Endothelial cell of umbilical vein (primary cell): Measurements from ENCODE around the gene NANS. TPM values are rescaled to one million over a fixed set of nuclear protein-coding genes. Genes with fewer than 3 reads are reported as not detected.

ENCODE experiments used
- BruUV-seq: library from RNA; stranded (reverse); fragments of 400-500 nt; replicated peaks from 2 replicates; lab custom pipeline; 2021; lab: Mats Ljungman, UMichigan
- CTCF ChIA-PET: fragments of 300-600, 350-600 bp; sonication (Branson Sonifier 250); formaldehyde crosslinking; loops from one replicate; lab custom pipeline; 2021; ENCODE audit warnings: antibody characterized with exemption, inconsistent platforms; lab: Charles Lee
- POLR2A ChIA-PET: fragments of 300-600, 350-600 bp; sonication (Branson Sonifier 250); formaldehyde crosslinking; loops from one replicate; lab custom pipeline; 2021; ENCODE audit warnings: antibody characterized with exemption, inconsistent platforms; lab: Charles Lee
- DNase-seq: peaks from one replicate; pipeline ENCODE4 v3.0.0-alpha.2; 2011; ENCODE audit warnings: low read depth, low spot score
- FAIRE-seq: peaks from 2 replicates; lab custom pipeline; 2011; peaks lifted over from hg19 to GRCh38; lab: Jason Lieb, UNC
- H2AFZ ChIP-seq: 2 replicates; pipeline ENCODE4 v1.6.0; 2012; ENCODE audit warnings: low read depth, low read length, control low read depth, inconsistent platforms
- H3K27ac ChIP-seq: 2 replicates; pipeline ENCODE4 v1.5.1; 2011; ENCODE audit warnings: low read depth, mild to moderate bottlenecking, control low read depth, low read length, moderate library complexity; ENCODE audit not compliant: insufficient read depth
- H3K27me3 ChIP-seq, 2 experiments: 2 replicates each; pipeline versions ENCODE4 v1.6.0 to v1.6.1; 2011; ENCODE audit warnings: low read length in 2 of 2, mixed read lengths in 1 of 2; ENCODE audit not compliant: control insufficient read depth in 2 of 2, insufficient read depth in 2 of 2
- H3K36me3 ChIP-seq, 2 experiments: 2 replicates in 1 of 2; 3 replicates in 1 of 2; pipeline ENCODE4 v1.5.1; 2011; ENCODE audit warnings: low read length in 2 of 2, mild to moderate bottlenecking in 1 of 2, moderate library complexity in 1 of 2; ENCODE audit not compliant: control insufficient read depth in 2 of 2, insufficient read depth in 2 of 2; ENCODE audit errors: extremely low read depth in 1 of 2
- H3K4me1 ChIP-seq: 3 replicates; pipeline ENCODE4 v1.5.1; 2011; ENCODE audit warnings: mild to moderate bottlenecking, low read length; ENCODE audit not compliant: control insufficient read depth, insufficient read depth; ENCODE audit errors: extremely low read depth
- H3K4me2 ChIP-seq: 2 replicates; pipeline ENCODE4 v1.6.1; 2011; ENCODE audit warnings: low read length, control low read depth, mixed read lengths; ENCODE audit not compliant: insufficient read depth
- H3K4me3 ChIP-seq, 3 experiments: fragments of 200-600 bp in 1 of 3; sonication (generic), shearing (Covaris generic) in 1 of 3; replicated peaks in 1 of 3; 2 replicates each; pipeline ENCODE4 v1.5.1; 2011 to 2016; ENCODE audit warnings: control low read depth in 3 of 3, low read length in 3 of 3, mild to moderate bottlenecking in 2 of 3, inconsistent platforms in 1 of 3, low read depth in 1 of 3, moderate library complexity in 1 of 3; ENCODE audit not compliant: insufficient read depth in 1 of 3
- H3K79me2 ChIP-seq: 2 replicates; pipeline ENCODE4 v1.6.0; 2012; ENCODE audit warnings: low read length, inconsistent platforms; ENCODE audit not compliant: control insufficient read depth, insufficient read depth
- H3K9ac ChIP-seq: replicated peaks from 2 replicates; pipeline ENCODE3; 2011; ENCODE audit warnings: low read length, control low read depth; ENCODE audit not compliant: insufficient read depth; ENCODE audit errors: extremely low read depth
- H3K9me1 ChIP-seq: replicated peaks from 3 replicates; pipeline ENCODE4 v1.6.0; 2011; ENCODE audit warnings: mild to moderate bottlenecking, low read length; ENCODE audit not compliant: control insufficient read depth, insufficient read depth; ENCODE audit errors: extremely low read depth
- H3K9me3 ChIP-seq: replicated peaks from 2 replicates; pipeline ENCODE4 v1.5.1; 2012; ENCODE audit warnings: low read length, inconsistent platforms; ENCODE audit not compliant: control insufficient read depth, insufficient read depth
- H4K20me1 ChIP-seq: replicated peaks from 2 replicates; pipeline ENCODE3; 2011; ENCODE audit warnings: mild to moderate bottlenecking, low read length; ENCODE audit not compliant: control insufficient read depth, insufficient read depth; ENCODE audit errors: extremely low read depth
- EZH2 ChIP-seq: IDR thresholded peaks from 2 replicates; pipeline ENCODE4 v1.6.1; 2012; ENCODE audit warnings: borderline replicate concordance, low read depth, mild to moderate bottlenecking, moderate library complexity, low read length, inconsistent platforms; ENCODE audit not compliant: severe bottlenecking
- FOS ChIP-seq: IDR thresholded peaks from 2 replicates; pipeline ENCODE4 v1.6.1; 2011; ENCODE audit warnings: mild to moderate bottlenecking, low read length, moderate library complexity, borderline replicate concordance; ENCODE audit not compliant: insufficient read depth
- GATA2 ChIP-seq: IDR thresholded peaks from 2 replicates; pipeline ENCODE4 v1.7.0; 2011; ENCODE audit warnings: low read depth, mild to moderate bottlenecking, moderate library complexity, mixed read lengths, low read length; ENCODE audit not compliant: insufficient read length, insufficient read depth
- JUN ChIP-seq: IDR thresholded peaks from 2 replicates; pipeline ENCODE4 v1.6.1; 2011; ENCODE audit warnings: borderline replicate concordance, low read depth; ENCODE audit not compliant: insufficient read length, insufficient read depth
- MYC ChIP-seq: IDR thresholded peaks from one replicate; pipeline ENCODE4 v1.6.1; 2011; ENCODE audit warnings: mild to moderate bottlenecking, low read depth, low read length
- POLR2A ChIP-seq: IDR thresholded peaks from 2 replicates; pipeline ENCODE4 v1.6.1; 2012; ENCODE audit warnings: low read depth, mild to moderate bottlenecking, control low read depth, low read length
- POLR2AphosphoS5 ChIP-seq: IDR thresholded peaks from 2 replicates; pipeline ENCODE4 v1.6.1; 2012; ENCODE audit warnings: low read depth, mild to moderate bottlenecking, control low read depth, low read length, moderate library complexity; ENCODE audit not compliant: insufficient read depth
- dilution Hi-C: fragments of 300-500 bp; cut with MboI; formaldehyde crosslinking; loops from one replicate; pipeline ENCODE4 v1.15.0; 2019; ENCODE audit warnings: low sequenced_read_pairs; ENCODE audit not compliant: extremely low pct_ligation_motif_present
- intact Hi-C: fragments of 100-400 bp; cut with micrococcal nuclease; formaldehyde crosslinking; loops from one replicate; pipeline ENCODE4 v1.10.0; 2022
- polyA plus RNA-seq, 4 experiments: library from polyadenylated mRNA; depleted of rRNA in 3 of 4; stranded (reverse) in 3 of 4; unstranded in 1 of 4; fragments of >200 nt; gene quantifications; 2 replicates each; pipeline versions ENCODE4 v1.2.1 to v1.2.3, GENCODE V29; 2011 to 2012; ENCODE audit warnings: missing spikeins in 1 of 4
- total RNA-seq: library from RNA; stranded (reverse); gene quantifications from 2 replicates; pipeline ENCODE4 v1.2.3, GENCODE V29; 2021
- TF ChIP-seq, protein P1 (sequence below): IDR thresholded peaks from 2 replicates; pipeline ENCODE4 v1.6.1; 2011; ENCODE audit not compliant: insufficient read depth, insufficient read length
- TF ChIP-seq, protein P2 (sequence below), 2 donors: IDR thresholded peaks; 1 replicate in 1 of 2; 2 replicates in 1 of 2; pipeline ENCODE4 v1.5.1; 2011; ENCODE audit warnings: low read length in 2 of 2, mild to moderate bottlenecking in 2 of 2, moderate library complexity in 2 of 2, control low read depth in 1 of 2, inconsistent platforms in 1 of 2, low read depth in 1 of 2; ENCODE audit not compliant: insufficient read depth in 1 of 2; ENCODE audit errors: extremely low read depth in 1 of 2

Gene NANS
- total and polyA plus RNA-seq, 2 donors (not counting 3 experiments of a cell fraction or from before 2014, with no cell fraction given), result 85.1 to 108 TPM

DNA sequence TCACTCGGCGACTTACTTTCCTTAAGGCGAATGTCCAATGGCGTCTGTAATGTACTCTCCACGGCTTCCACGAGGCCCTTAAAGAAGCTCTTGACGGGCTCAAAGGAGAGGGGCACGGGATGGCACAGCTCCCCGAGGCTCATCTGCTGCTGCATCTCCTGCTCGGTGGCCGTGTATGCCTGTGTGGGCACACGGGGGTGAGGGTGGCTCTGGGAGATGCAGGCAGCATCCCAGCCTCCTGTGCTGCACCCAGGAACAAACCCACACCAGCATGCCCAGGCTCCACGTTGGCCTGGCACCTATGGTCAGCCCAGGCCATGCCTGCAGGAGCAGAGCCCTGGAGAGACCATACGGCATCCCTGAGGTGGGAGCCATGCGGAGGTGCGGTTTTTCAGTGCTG, 38.3 kb downstream of the NANS start:
- no peaks in the 10 kb centered on the region for H4K20me1 ChIP-seq
- no peak for DNase-seq
- no peak overlapping the region for H2AFZ ChIP-seq
- H3K36me3 ChIP-seq, result no peaks in the 10 kb centered on the region
- no peak for TF ChIP-seq POLR2AphosphoS5
- TF ChIP-seq POLR2A, result no peak
- TF ChIP-seq, protein P1, sequence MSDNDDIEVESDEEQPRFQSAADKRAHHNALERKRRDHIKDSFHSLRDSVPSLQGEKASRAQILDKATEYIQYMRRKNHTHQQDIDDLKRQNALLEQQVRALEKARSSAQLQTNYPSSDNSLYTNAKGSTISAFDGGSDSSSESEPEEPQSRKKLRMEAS, result no peak
- no peak for TF ChIP-seq FOS
- no peak for TF ChIP-seq MYC
- TF ChIP-seq EZH2, result no peak
- TF ChIP-seq GATA2, result no peak
- no peak for TF ChIP-seq JUN
- TF ChIP-seq, protein P2, sequence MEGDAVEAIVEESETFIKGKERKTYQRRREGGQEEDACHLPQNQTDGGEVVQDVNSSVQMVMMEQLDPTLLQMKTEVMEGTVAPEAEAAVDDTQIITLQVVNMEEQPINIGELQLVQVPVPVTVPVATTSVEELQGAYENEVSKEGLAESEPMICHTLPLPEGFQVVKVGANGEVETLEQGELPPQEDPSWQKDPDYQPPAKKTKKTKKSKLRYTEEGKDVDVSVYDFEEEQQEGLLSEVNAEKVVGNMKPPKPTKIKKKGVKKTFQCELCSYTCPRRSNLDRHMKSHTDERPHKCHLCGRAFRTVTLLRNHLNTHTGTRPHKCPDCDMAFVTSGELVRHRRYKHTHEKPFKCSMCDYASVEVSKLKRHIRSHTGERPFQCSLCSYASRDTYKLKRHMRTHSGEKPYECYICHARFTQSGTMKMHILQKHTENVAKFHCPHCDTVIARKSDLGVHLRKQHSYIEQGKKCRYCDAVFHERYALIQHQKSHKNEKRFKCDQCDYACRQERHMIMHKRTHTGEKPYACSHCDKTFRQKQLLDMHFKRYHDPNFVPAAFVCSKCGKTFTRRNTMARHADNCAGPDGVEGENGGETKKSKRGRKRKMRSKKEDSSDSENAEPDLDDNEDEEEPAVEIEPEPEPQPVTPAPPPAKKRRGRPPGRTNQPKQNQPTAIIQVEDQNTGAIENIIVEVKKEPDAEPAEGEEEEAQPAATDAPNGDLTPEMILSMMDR (IDR thresholded peaks at IDR 0.05; ENCODE audit: extremely low read depth in 1 of 2, insufficient read depth in 1 of 2, low read depth in 1 of 2, low read length in 2 of 2), result no peak
- ChIA-PET CTCF (no interaction called here), POLR2A (no interaction called here)
- no peak overlapping the region for H3K9ac ChIP-seq
- H3K9me1 ChIP-seq, result no peaks in the 10 kb centered on the region
- H3K4me1 ChIP-seq, result no peaks in the 10 kb centered on the region
- H3K4me2 ChIP-seq, result no peak overlapping the region
- no peak overlapping the region for H3K4me3 ChIP-seq
- no peaks in the 10 kb centered on the region for H3K79me2 ChIP-seq
- no TSS peak for BruUV-seq
- no peak overlapping the region for H3K27ac ChIP-seq
- intact Hi-C loops (no loop called here), dilution Hi-C loops (no loop called here)
- H3K9me3 ChIP-seq, result no peaks in the 10 kb centered on the region
- FAIRE-seq, result no peak
- H3K27me3 ChIP-seq, result no peaks in the 10 kb centered on the region
